Measurements from ENCODE around the gene INTS14. TPM values are rescaled to one million over a fixed set of nuclear protein-coding genes. Genes with fewer than 3 reads are reported as not detected.

INTS14 gene
- total RNA-seq, 1 experiment from 2014 or later = 39.9 TPM

- CTCF ChIA-PET = no interaction called here
Measured at GRCh38 chr15:65603559-65603958, 7.4 kb downstream of the INTS14 start.

GRCh38 chr15:65603134-65603533 is 7.8 kb downstream of the INTS14 start:
- no peak for DNase-seq (ENCODE audit: low spot score)
- H3K4me3 ChIP-seq (ENCODE audit: low read depth, low read length, poor library complexity, severe bottlenecking) = no peak overlapping the region
- H3K27me3 ChIP-seq (replicated peaks; ENCODE audit: insufficient read depth, low read depth, low read length, poor library complexity) = no peaks in the 10 kb centered on the region
- H3K27ac ChIP-seq (ENCODE audit: low read depth, low read length, poor library complexity, severe bottlenecking) = no peak overlapping the region
- no peaks in the 10 kb centered on the region for H3K4me1 ChIP-seq (ENCODE audit: insufficient read depth, low read length, poor library complexity, severe bottlenecking)
- CTCF ChIA-PET = no interaction called here
- intact Hi-C loops (cut with micrococcal nuclease; ENCODE audit: unreplicated experiment) = no loop called here
- H3K9me3 ChIP-seq (ENCODE audit: low read depth, low read length, poor library complexity, severe bottlenecking) = no peaks in the 10 kb centered on the region
- no TSS peak for BruUV-seq (replicated peaks)
- POLR2A ChIA-PET (ENCODE audit: low non-redundant PET) = no interaction called here
- TF ChIP-seq EZH2 (IDR thresholded peaks at IDR 0.05; ENCODE audit: borderline replicate concordance, low read depth, low read length, poor library complexity, severe bottlenecking) = no peak
- no peak for TF ChIP-seq CTCF (conservative IDR thresholded peaks at IDR 0.05; ENCODE audit: low read depth, low read length)
- peaks cover 43% of the 10 kb centered on the region for H3K36me3 ChIP-seq (ENCODE audit: insufficient read depth, low read length, poor library complexity, severe bottlenecking)

More at GRCh38 chr15:65603559-65603958, 7.4 kb downstream of the INTS14 start:
- BruUV-seq (replicated peaks) = no TSS peak
- intact Hi-C loops (cut with micrococcal nuclease; ENCODE audit: unreplicated experiment) = no loop called here
- H3K4me3 ChIP-seq (ENCODE audit: low read depth, low read length, poor library complexity, severe bottlenecking) = no peak overlapping the region
- no peak for DNase-seq (ENCODE audit: low spot score)
- H3K4me1 ChIP-seq (ENCODE audit: insufficient read depth, low read length, poor library complexity, severe bottlenecking) = no peaks in the 10 kb centered on the region
- peaks cover 39% of the 10 kb centered on the region for H3K36me3 ChIP-seq (ENCODE audit: insufficient read depth, low read length, poor library complexity, severe bottlenecking)
- POLR2A ChIA-PET (ENCODE audit: low non-redundant PET) = no interaction called here
- H3K9me3 ChIP-seq (ENCODE audit: low read depth, low read length, poor library complexity, severe bottlenecking) = no peaks in the 10 kb centered on the region
- no peak for TF ChIP-seq CTCF (conservative IDR thresholded peaks at IDR 0.05; ENCODE audit: low read depth, low read length)
- TF ChIP-seq EZH2 (IDR thresholded peaks at IDR 0.05; ENCODE audit: borderline replicate concordance, low read depth, low read length, poor library complexity, severe bottlenecking) = no peak
- no peak overlapping the region for H3K27ac ChIP-seq (ENCODE audit: low read depth, low read length, poor library complexity, severe bottlenecking)
- no peaks in the 10 kb centered on the region for H3K27me3 ChIP-seq (replicated peaks; ENCODE audit: insufficient read depth, low read depth, low read length, poor library complexity)

DNA sequence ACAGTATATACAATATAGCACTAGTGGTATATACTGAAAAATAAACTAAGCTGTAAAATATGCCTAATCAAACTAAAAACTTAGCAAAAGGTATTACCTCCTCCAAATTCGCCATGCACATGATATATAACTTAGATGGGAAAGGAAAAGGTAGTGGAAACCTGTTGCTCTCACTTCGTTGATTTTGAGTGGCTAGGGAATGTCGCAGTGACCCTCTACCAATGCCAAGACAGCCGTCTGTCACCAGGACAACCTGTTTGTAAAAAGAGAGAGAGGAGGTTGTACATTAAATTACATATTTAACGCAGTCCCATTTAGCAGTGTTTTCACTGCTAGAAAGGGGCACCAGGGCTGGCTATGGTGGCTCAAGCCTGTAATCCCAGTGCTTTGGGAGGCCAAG is 11.3 kb downstream of the INTS14 start:
- no peaks in the 10 kb centered on the region for H3K9me3 ChIP-seq (ENCODE audit: low read depth, low read length, poor library complexity, severe bottlenecking)
- no peaks in the 10 kb centered on the region for H3K27me3 ChIP-seq (replicated peaks; ENCODE audit: insufficient read depth, low read depth, low read length, poor library complexity)
- H3K27ac ChIP-seq (ENCODE audit: low read depth, low read length, poor library complexity, severe bottlenecking) = no peak overlapping the region
- BruUV-seq (replicated peaks) = no TSS peak
- intact Hi-C loops (cut with micrococcal nuclease; ENCODE audit: unreplicated experiment) = no loop called here
- ChIA-PET POLR2A (ENCODE audit: low non-redundant PET) (interaction anchor here (0.6 kb wide), 1 partner anchor 60 kb away, joined by 3 read pairs; no protein-coding TSS in a partner anchor), CTCF (no interaction called here)
- TF ChIP-seq EZH2 (IDR thresholded peaks at IDR 0.05; ENCODE audit: borderline replicate concordance, low read depth, low read length, poor library complexity, severe bottlenecking) (no peak), CTCF (conservative IDR thresholded peaks at IDR 0.05; ENCODE audit: low read depth, low read length) (no peak)
- H3K4me3 ChIP-seq (ENCODE audit: low read depth, low read length, poor library complexity, severe bottlenecking) = no peak overlapping the region
- H3K4me1 ChIP-seq (ENCODE audit: insufficient read depth, low read length, poor library complexity, severe bottlenecking) = no peaks in the 10 kb centered on the region
- no peak for DNase-seq (ENCODE audit: low spot score)
- peaks cover 64% of the 10 kb centered on the region for H3K36me3 ChIP-seq (ENCODE audit: insufficient read depth, low read length, poor library complexity, severe bottlenecking)

Measured in A673 (cell line).